Mucosa of gallbladder (tissue), 1 donor: ENCODE results near the gene ATXN1. TPM values are rescaled to one million over a fixed set of nuclear protein-coding genes. Genes with fewer than 3 reads are reported as not detected.
"Not testable (repeated sequence)": the region's sequence is repeated elsewhere in the genome, so short reads cannot be mapped to it uniquely, and the experiment has no call there.

ENCODE experiments used
- DNase-seq: peaks from one replicate; pipeline ENCODE4 v3.0.0-alpha.2; 2020; ENCODE audit warnings: low spot score
- total RNA-seq: library from RNA; stranded (reverse); gene quantifications from one replicate; pipeline ENCODE4 v1.2.1, GENCODE V29; 2021
- donor health status: DM: no; HTN: no; CAD: no.

The ATXN1 gene
- total RNA-seq, 1 donor from 2014 or later: 71.0 TPM

DNA sequence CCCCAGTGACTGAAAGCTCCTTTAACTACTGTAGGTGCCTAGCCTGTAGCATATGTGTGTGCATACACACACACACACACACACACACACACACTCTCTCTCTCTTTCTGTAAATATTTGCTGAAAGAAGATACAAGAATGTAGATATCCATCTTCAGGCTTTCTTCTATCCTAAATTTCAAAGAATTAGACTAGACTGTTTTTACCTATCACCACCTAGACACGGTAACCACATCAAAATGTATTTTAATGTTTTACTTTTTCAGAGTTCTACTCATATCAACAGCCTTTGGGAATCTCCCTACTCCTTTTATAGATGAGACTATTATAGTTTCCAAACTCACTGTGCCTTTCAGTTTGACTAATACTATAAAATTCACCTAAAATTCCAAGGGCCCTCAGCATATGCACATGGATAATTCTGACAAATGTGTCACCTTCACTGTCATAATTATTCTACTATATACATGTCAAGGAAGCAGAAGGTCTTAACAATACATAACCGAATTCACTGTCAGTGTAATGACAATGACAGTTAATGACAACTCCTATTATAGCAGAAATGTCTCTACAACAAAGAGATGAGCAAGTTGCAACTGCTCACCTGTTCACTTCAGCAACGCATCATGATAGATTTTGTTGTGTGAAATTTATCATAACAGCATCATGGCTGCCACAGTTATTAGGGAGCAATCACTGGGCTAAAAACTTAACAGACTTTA, 286.3 kb downstream of the ATXN1 start:
- DNase-seq: no peak

- DNase-seq: no peak
Measured at GRCh38 chr6:16473908-16474771, 287.1 kb downstream of the ATXN1 start.

- DNase-seq: no peak
Measured at GRCh38 chr6:16473184-16473907, 287.9 kb downstream of the ATXN1 start.

DNA sequence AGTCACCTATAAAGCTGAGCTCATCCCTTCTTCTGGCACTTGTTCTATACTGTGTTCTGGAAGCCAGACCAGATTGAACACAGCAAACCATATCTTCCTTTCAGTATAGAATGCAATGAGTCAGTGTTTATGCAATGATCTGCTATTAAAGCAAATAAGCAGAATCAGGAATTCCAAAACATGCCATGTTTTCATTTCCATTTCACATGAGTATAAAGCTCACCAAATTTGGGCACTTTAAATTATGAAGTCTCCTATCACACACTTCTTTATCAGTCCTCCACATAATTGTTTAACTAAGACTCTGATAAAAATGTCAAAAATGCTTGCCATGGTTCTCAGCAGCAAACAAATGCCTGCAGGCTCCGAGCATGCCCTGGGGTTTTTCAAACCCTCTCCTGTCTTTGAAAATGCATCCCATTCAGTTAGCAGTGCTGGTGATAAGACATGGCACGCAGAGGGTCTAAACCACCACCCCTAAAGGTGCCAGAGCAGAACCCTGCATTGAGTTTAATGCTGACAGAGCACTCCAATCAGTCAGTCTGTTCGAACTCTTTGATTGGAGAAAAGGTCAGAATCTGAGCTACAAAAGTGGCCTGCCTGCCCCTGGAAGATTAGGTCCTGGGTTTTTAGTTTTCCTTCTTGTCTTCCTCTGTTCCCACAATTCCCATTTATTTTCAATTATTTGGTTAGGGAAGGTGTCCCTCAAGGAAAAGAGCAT, 288.8 kb downstream of the ATXN1 start:
- no peak for DNase-seq

- DNase-seq: no peak
Measured at GRCh38 chr6:16471910-16472297, 289.4 kb downstream of the ATXN1 start.

DNA sequence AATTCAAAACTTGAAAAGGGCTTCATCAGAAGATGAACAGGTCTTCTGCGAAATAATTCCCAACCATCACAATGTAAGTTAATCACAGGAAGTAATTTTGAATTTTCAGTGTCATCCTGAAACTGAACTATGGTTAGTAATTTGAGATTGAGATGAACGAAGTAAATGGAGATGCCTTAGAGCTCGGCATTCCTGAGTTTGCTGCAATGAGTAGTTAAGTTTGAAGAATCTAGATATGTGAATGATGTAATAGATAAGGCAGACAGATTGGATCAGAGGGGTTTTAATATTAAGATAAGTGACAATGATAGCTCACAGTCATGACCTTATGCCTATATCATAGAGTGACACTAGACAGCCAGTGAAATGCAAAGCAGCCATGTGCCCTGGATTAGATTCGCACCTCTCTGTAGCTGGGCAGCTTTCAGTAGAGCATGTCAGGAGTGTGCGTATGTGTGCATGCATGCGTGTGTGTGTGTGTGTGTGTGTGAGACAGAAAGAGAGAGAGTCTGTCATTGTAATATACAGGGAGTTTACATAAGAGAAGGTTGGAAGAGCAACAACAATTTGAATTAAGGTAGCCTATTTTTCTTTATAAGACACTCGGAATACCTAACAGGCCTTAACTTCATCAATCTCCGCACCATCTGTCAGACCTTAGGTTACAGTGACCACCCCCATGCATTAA, 289.9 kb downstream of the ATXN1 start:
- DNase-seq: no peak

DNA sequence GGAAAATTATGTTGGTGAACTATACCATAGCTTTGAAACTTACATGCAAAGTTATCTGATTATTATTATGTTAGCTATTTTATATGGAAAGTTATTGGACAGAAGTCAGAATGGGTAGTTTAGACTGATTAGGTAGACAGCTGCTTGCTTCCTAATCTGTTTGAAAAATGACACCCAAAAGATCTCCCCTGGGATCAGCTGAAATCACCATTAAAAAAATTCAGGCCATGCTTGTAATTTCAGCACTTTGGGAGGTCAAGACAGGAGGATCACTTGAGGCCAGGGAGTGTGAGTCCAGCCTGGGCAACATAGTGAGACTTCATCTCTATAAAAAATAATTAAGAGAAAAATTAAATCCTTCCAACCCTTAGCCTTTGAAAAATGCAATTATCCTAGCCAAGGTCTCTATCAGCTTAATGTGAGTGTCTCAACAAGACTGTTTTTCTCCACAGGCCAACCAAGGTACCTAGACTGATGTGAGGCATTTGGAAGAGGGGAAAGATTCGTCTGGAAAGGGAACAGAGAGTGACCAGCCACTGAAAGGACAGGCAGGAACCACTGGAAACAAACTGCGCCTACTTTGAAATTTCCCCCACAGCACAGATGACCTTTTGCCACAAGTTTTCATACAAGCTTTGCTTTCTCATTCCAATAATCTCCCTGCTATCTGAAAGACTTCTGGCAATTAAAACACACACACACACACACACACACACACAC, 290.6 kb downstream of the ATXN1 start:
- DNase-seq: no peak

DNA sequence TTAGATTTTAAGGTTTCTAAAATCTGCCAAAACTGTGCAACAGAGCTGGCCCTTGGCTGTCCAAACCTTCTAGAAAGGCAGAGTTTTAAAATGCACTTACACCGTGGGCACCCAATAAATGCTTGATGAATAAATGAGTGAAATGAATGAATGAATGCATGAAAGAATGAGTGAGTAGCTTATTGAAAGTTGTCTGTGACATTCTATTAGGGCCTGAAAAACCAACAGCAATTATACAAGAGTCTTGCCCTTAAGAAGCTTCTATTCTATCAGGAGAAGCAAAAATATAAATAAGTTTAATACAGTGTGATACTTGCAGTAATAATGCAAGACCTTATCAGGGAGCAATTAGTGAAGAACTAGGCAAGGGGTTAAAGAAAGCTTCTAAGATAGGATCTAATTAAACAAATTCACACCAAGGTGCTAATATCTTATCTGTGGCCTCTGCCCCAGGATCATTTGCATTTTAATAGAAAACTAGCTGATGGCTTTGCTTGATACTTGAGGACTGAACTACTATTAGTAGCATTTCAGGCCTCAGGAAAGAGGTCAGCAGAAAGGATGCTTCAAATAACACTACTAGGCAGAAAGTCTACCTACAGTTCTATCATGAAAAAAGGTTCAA, 292.2 kb downstream of the ATXN1 start:
- no peak for DNase-seq

DNA sequence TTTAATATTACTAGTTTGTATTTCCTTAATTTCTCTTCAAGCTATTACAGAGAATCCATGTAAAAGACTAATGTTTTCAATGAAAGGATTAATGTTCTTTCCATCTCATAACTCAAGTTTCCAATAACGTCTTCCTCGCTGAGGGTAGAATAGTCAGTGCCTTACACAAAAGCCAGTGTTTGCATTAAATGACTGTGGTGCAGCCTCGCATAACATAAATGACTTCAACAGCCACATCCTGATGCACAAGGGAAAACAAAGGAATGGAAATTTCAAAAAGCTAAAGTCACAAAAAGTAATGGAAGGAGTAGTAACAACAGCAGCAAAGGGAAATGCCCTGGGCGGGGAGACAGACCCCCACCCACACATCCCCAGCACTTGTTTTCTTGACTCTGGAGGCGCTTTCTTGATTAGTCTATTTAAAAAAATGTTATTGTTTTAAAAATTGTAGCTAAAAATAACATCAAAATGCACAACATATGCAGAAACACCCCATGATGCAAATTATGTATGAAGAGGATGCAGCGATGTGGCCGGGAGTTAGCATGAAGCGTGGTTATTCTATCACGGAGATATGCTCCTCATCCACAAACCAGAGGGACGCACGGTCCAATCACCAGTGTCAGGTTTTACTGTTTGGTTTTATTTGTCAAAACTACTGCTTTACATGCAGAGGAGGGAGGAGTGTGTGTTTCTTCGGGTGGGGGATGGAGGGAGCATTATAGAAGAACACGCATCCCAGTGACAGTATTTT, 294.3 kb downstream of the ATXN1 start:
- no peak for DNase-seq

GRCh38 chr6:16464045-16464444, 297.2 kb downstream of the ATXN1 start:
- DNase-seq: no peak

- DNase-seq: not testable (repeated sequence)
Measured at GRCh38 chr6:16463246-16463645, 298.0 kb downstream of the ATXN1 start.

- DNase-seq: no peak
Measured at GRCh38 chr6:16461491-16461890, 299.8 kb downstream of the ATXN1 start.

GRCh38 chr6:16459472-16459871, 301.8 kb downstream of the ATXN1 start:
- DNase-seq: not testable (repeated sequence)

- DNase-seq: no peak
Measured at GRCh38 chr6:16452348-16452747, 308.9 kb downstream of the ATXN1 start.

- no peak for DNase-seq
Measured at GRCh38 chr6:16450821-16451220, 310.4 kb downstream of the ATXN1 start.

DNA sequence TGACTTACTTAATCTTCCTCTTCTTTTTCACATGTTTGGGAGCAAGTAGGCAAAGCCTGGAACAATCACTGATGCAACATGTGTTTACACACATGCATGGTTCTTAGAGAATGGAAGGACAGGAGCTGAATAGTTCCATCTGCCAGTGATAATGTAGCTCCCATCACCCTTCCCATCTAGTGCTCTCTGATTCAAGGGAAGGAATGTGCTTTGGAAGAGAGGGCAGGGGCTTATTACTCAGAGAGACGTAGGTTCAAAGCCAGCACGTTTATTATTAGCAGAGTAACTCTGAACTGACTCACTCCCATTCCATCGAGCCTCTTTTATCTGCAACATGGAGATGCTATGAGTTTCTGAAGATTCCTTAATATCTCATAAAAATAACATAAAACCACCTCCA, 311.0 kb downstream of the ATXN1 start:
- DNase-seq: no peak

GRCh38 chr6:16446273-16446672, 315.0 kb downstream of the ATXN1 start:
- no peak for DNase-seq

- no peak for DNase-seq
Measured at GRCh38 chr6:16442031-16442430, 319.2 kb downstream of the ATXN1 start.

DNA sequence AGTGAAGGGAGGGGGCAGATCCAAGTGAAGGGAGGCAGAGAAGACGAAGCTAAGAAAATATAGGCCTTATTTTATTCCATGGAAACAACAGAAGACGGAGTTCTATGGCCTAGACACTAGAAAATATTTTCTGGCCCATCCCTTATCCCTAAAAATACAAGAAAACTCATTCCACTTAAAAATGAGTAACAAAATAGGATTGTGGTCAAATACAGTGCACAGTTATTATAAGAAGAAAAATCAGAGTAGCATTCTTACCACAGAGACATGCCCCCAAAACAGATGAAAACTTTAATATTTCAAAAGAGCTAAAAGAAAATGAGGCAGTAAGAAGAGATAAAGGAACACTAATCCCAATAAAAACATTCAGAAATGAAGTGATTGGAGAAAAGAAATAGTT, 320.0 kb downstream of the ATXN1 start:
- DNase-seq: no peak
